Upper lobe of left lung (tissue), 6 donors: ENCODE measurements around the gene SETDB2. TPM values are rescaled to one million over a fixed set of nuclear protein-coding genes. Genes with fewer than 3 reads are reported as not detected.
A peak's percentile ranks its signal among the peaks of the same experiment; 100 is the strongest.

ENCODE experiments used
- ATAC-seq, 2 donors: fragments of 200-7000 bp; cut with Tn5 transposase; one replicate each; pipeline ENCODE4 v1.9.1; 2022; ENCODE audit warnings: mild to moderate bottlenecking in 2 of 2, moderate library complexity in 2 of 2; ENCODE audit not compliant: low FRiP score in 2 of 2
- DNase-seq, 2 donors: peaks; one replicate each; pipeline ENCODE4 v3.0.0-alpha.2; 2019 to 2020
- H3K27ac ChIP-seq, 4 donors: fragments of 200-600 bp; sonication (generic); one replicate each; pipeline ENCODE4 v1.5.1; 2016 to 2019
- H3K27me3 ChIP-seq, 4 donors: fragments of 200-600 bp; sonication (generic); one replicate each; pipeline ENCODE4 v1.5.1; 2017 to 2019
- H3K36me3 ChIP-seq, 4 donors: fragments of 200-600 bp; sonication (generic); one replicate each; pipeline ENCODE4 v1.5.1; 2016 to 2019
- H3K4me1 ChIP-seq, 4 donors: fragments of 200-600 bp; sonication (generic); one replicate each; pipeline ENCODE4 v1.5.1; 2018 to 2019
- H3K4me3 ChIP-seq, 4 donors: fragments of 200-600 bp; sonication (generic); one replicate each; pipeline ENCODE4 v1.5.1; 2017 to 2019; ENCODE audit warnings: mild to moderate bottlenecking in 2 of 4, moderate library complexity in 1 of 4
- H3K9me3 ChIP-seq, 4 donors: fragments of 200-600 bp; sonication (generic); one replicate each; pipeline ENCODE4 v1.5.1; 2018 to 2019
- EP300 ChIP-seq, 4 donors: sonication (generic); formaldehyde crosslinking; IDR thresholded peaks; one replicate each; pipeline ENCODE4 v1.5.1; 2017; ENCODE audit warnings: antibody characterized with exemption in 4 of 4, control low read depth in 2 of 4
- POLR2A ChIP-seq, 4 donors: fragments of 450-650 bp; IDR thresholded peaks; one replicate each; pipeline ENCODE4 v1.5.1; 2016 to 2017; ENCODE audit warnings: antibody characterized with exemption in 4 of 4, mild to moderate bottlenecking in 2 of 4
- POLR2AphosphoS5 ChIP-seq, 2 donors: sonication (generic); formaldehyde crosslinking; IDR thresholded peaks; one replicate each; pipeline ENCODE4 v1.5.1; 2017; ENCODE audit warnings: antibody characterized with exemption in 2 of 2
- WGBS, 2 donors: methylation state at CpG; one replicate each; pipeline ENCODE4 v1.1.5; 2017 to 2018; 5-methylcytosine and 5-hydroxymethylcytosine counted together
- total RNA-seq, 6 donors: library from RNA; depleted of rRNA in 4 of 6; stranded (reverse); fragments of >200 nt in 4 of 6; gene quantifications; one replicate each; pipeline versions ENCODE4 v1.1.0 to v1.2.1, GENCODE V29; 2016 to 2021
- TF ChIP-seq, protein P1 (sequence below), 6 experiments: fragments of 450-650 bp in 4 of 6; fragments of 200-600 bp in 2 of 6; sonication (generic) in 2 of 6; IDR thresholded peaks; one replicate each; pipeline ENCODE4 v1.5.1; 2016 to 2019; ENCODE audit warnings: antibody characterized with exemption in 6 of 6
- donor health status: DM: no; HTN: no; CAD: no; lungs with moderate emphysema.
- donor health status: DM: no; HTN: yes; CAD: no; lungs with severe emphysema.

SETDB2 gene
- total RNA-seq, 6 donors from 2014 or later, result 5.0 to 17.8 (median 14.1) TPM

- peak overlapping the region in 1 of 4 donors; percentile 6 for H3K27ac ChIP-seq
Observed at GRCh38 chr13:49539313-49539712, 95.2 kb downstream of the SETDB2 start.

DNA sequence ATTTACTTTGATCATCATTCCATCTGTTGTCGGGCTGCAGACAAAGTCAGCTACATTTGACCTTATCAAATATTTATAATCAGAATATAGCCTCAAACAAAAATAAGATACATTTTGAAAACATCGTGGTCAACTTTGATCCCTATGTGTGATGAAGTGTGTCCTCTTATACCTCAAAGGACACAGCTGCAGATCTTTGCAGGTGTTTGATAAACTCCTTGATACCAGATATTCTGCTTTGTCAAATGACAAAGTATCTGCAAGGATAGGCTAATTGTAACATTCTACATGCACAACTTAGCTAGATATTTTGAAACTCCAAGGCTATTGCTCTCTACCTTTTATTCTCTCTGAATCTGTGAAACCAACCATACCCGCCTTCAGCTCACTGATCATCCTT lies 95.7 kb downstream of the SETDB2 start:
- no peak for ATAC-seq
- WGBS, 2 donors, result 80 to 91% methylated on average over 3 of the region's 3 CpGs
- Histone ChIP-seq H3K27ac (peak overlapping the region in 2 of 4 donors; percentile 14 to 41), H3K9me3 (no peaks in the 10 kb centered on the region), H3K4me1 (peaks cover 0 to 4% (median 0%) of the 10 kb centered on the region in 4 donors), H3K36me3 (peaks cover 0 to 26% (median 13%) of the 10 kb centered on the region in 4 donors), H3K27me3 (no peaks in the 10 kb centered on the region), H3K4me3 (no peak overlapping the region)
- no peak for DNase-seq
- TF ChIP-seq POLR2AphosphoS5 (IDR thresholded peaks at IDR 0.05), result no peak
- TF ChIP-seq POLR2A (IDR thresholded peaks at IDR 0.05), result no peak
- no peak for TF ChIP-seq EP300 (IDR thresholded peaks at IDR 0.05)
- TF ChIP-seq, protein P1, sequence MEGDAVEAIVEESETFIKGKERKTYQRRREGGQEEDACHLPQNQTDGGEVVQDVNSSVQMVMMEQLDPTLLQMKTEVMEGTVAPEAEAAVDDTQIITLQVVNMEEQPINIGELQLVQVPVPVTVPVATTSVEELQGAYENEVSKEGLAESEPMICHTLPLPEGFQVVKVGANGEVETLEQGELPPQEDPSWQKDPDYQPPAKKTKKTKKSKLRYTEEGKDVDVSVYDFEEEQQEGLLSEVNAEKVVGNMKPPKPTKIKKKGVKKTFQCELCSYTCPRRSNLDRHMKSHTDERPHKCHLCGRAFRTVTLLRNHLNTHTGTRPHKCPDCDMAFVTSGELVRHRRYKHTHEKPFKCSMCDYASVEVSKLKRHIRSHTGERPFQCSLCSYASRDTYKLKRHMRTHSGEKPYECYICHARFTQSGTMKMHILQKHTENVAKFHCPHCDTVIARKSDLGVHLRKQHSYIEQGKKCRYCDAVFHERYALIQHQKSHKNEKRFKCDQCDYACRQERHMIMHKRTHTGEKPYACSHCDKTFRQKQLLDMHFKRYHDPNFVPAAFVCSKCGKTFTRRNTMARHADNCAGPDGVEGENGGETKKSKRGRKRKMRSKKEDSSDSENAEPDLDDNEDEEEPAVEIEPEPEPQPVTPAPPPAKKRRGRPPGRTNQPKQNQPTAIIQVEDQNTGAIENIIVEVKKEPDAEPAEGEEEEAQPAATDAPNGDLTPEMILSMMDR (IDR thresholded peaks at IDR 0.05), result no peak

More at GRCh38 chr13:49539313-49539712, 95.2 kb downstream of the SETDB2 start:
- DNase-seq (no peak), ATAC-seq (no peak)
- WGBS, 2 donors, result 72 to 73% methylated on average over 5 of the region's 5 CpGs
- Histone ChIP-seq H3K9me3 (no peaks in the 10 kb centered on the region), H3K27me3 (no peaks in the 10 kb centered on the region), H3K4me1 (peaks cover 0 to 4% (median 0%) of the 10 kb centered on the region in 4 donors), H3K36me3 (peaks cover 0 to 22% (median 12%) of the 10 kb centered on the region in 4 donors), H3K4me3 (no peak overlapping the region)
- TF ChIP-seq EP300 (IDR thresholded peaks at IDR 0.05), result no peak
- TF ChIP-seq POLR2A (IDR thresholded peaks at IDR 0.05), result no peak
- TF ChIP-seq POLR2AphosphoS5 (IDR thresholded peaks at IDR 0.05), result no peak
- TF ChIP-seq, protein P1 (IDR thresholded peaks at IDR 0.05), result no peak

GRCh38 chr13:49540552-49540951 lies 96.5 kb downstream of the SETDB2 start:
- ATAC-seq (no peak), DNase-seq (no peak)
- Histone ChIP-seq H3K27ac (peak overlapping the region in 2 of 4 donors; percentile 14 to 41), H3K27me3 (no peaks in the 10 kb centered on the region), H3K36me3 (peaks cover 0 to 27% (median 14%) of the 10 kb centered on the region in 4 donors), H3K9me3 (no peaks in the 10 kb centered on the region), H3K4me1 (peaks cover 0 to 4% (median 0%) of the 10 kb centered on the region in 4 donors), H3K4me3 (peak overlapping the region in 1 of 4 donors; percentile 25)
- WGBS, 2 donors, result 41 to 47% methylated on average over 7 of the region's 7 CpGs
- no peak for TF ChIP-seq EP300 (IDR thresholded peaks at IDR 0.05)
- TF ChIP-seq, protein P1 (IDR thresholded peaks at IDR 0.05), result no peak
- no peak for TF ChIP-seq POLR2A (IDR thresholded peaks at IDR 0.05)
- TF ChIP-seq POLR2AphosphoS5 (IDR thresholded peaks at IDR 0.05), result no peak

GRCh38 chr13:49543656-49544055 lies 99.6 kb downstream of the SETDB2 start:
- Histone ChIP-seq H3K9me3 (no peaks in the 10 kb centered on the region), H3K27ac (no peak overlapping the region), H3K4me1 (peaks cover 0 to 4% (median 0%) of the 10 kb centered on the region in 4 donors), H3K36me3 (peaks cover 6 to 41% (median 29%) of the 10 kb centered on the region in 4 donors), H3K27me3 (no peaks in the 10 kb centered on the region), H3K4me3 (no peak overlapping the region)
- no peak for ATAC-seq
- DNase-seq, result no peak
- no peak for TF ChIP-seq POLR2A (IDR thresholded peaks at IDR 0.05)
- 96 to 97% methylated on average over 3 of the region's 3 CpGs for WGBS, 2 donors

Other genes with a start within 250 kb of the SETDB2 start
- under 1 TPM in 2 of 6 donors, not detected in 4; 0.30 to 0.49 TPM for gene MLNR, start 223.9 kb upstream of the SETDB2 start, total RNA-seq
- 10 to 100 TPM in 4 of 6 donors, 1 to 10 TPM in 2; 4.2 to 16.4 (median 10.6) TPM for gene CDADC1, start 196.3 kb upstream of the SETDB2 start, total RNA-seq
- 10 to 100 TPM; 12.5 to 49.2 (median 19.5) TPM for gene CAB39L, start 210 bp upstream of the SETDB2 start, total RNA-seq
- 10 to 100 TPM; 27.1 to 89.1 (median 39.3) TPM for gene PHF11, start 51.7 kb downstream of the SETDB2 start, total RNA-seq
- gene RCBTB1, start 141.3 kb downstream of the SETDB2 start, total RNA-seq, result 10 to 100 TPM; 12.6 to 23.5 (median 18.0) TPM
- 1 to 10 TPM; 1.4 to 8.4 (median 4.9) TPM for gene ARL11, start 184.2 kb downstream of the SETDB2 start, total RNA-seq
- gene EBPL, start 247.2 kb downstream of the SETDB2 start, total RNA-seq, result 10 to 100 TPM; 26.2 to 82.3 (median 54.8) TPM